AG04449 (cell line): ENCODE measurements around the gene PEX6.

Experiments used
- CTCF ChIA-PET: fragments of 350-600 bp; formaldehyde crosslinking; extraction: SDS; loops from one replicate; lab custom pipeline; 2021; ENCODE audit warnings: antibody characterized with exemption; lab: Yijun Ruan, JAX
- POLR2A ChIA-PET: fragments of 400-600, 350-600 bp; formaldehyde crosslinking; extraction: SDS; loops from one replicate; lab custom pipeline; 2020; ENCODE audit warnings: antibody characterized with exemption, inconsistent platforms; lab: Yijun Ruan, JAX
- DNase-seq: peaks from one replicate; pipeline ENCODE4 v3.0.0-alpha.2; 2010; ENCODE audit warnings: low read depth, low spot score
- H3K4me3 ChIP-seq: 2 replicates; pipeline ENCODE4 v1.5.1; 2011; ENCODE audit warnings: low read depth, mild to moderate bottlenecking, control low read depth, low read length
- CTCF ChIP-seq: IDR thresholded peaks from one replicate; pipeline ENCODE4 v1.5.1; 2011; ENCODE audit warnings: mild to moderate bottlenecking, moderate library complexity, low read length, control low read depth, inconsistent platforms; ENCODE audit not compliant: insufficient read depth; ENCODE audit errors: missing control alignments

The PEX6 gene

DNA sequence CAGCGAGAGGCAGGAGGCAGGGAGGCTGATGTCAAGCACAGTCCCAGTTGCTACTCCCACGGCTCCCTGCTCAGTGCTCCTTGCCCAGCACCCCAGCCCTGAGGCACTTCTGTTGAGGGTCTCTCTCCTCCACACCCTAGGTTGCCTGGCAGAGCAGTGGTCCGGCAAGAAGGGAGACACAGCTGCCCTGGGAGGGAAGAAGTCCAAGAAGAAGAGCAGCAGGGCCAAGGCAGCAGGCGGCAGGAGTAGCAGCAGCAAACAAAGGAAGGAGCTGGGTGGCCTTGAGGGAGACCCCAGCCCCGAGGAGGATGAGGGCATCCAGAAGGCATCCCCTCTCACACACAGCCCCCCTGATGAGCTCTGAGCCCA is 40.6 kb downstream of the PEX6 start:
- TF ChIP-seq CTCF: no peak
- CTCF ChIA-PET: no interaction called here
- H3K4me3 ChIP-seq: no peak overlapping the region
- no peak for DNase-seq
- POLR2A ChIA-PET: interaction anchor here (1.7 kb wide), 1 partner anchor 9 kb away, joined by 6 read pairs; the partner anchor contains the start of gene CNPY3

DNA sequence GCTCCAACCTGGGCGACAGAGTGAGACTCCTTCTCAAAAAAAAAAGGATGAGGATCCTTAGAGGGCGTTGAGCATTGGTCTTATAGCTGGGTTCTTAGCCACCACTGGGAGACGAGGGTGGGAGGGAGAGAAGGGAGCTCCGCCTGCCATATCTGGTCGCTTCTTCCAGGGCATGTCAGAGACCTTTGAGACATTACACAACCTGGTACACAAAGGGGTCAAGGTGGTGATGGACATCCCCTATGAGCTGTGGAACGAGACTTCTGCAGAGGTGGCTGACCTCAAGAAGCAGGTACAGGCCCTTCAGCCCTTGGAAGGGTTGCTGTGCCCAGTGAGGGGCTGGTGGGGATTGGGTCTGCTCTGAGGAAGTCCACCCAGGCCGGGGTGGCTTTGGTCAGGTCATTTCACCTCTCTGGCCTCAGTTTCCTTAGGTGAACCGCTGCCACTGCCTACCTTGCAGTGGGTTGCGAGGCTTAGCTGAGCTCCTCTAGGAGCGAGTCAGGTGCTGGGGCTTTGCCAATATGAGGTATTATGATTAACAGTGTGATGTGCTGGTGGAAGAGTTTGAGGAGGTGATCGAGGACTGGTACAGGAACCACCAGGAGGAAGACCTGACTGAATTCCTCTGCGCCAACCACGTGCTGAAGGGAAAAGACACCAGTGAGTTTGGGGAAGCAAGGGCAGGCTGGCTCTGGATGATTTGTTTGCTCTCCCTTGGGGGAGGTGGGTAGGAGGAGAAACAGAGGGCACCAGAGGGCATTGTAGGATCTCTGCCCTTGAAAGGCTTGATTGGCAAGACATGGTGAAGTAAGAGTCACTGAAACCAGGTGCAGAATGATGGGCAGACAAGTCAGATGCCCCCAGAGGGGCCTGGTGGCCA is 41.2 kb downstream of the PEX6 start:
- no peak overlapping the region for H3K4me3 ChIP-seq
- TF ChIP-seq CTCF: no peak
- no peak for DNase-seq
- CTCF ChIA-PET: interaction anchor here (0.7 kb wide), 1 partner anchor 292 kb away, joined by 3 read pairs; no protein-coding TSS in a partner anchor
- POLR2A ChIA-PET: interaction anchor here (1.7 kb wide), 1 partner anchor 8 kb away, joined by 6 read pairs; the partner anchor contains the start of gene CNPY3

- ChIA-PET CTCF (no interaction called here), POLR2A (no interaction called here)
- no peak for TF ChIP-seq CTCF
- H3K4me3 ChIP-seq: no peak overlapping the region
- no peak for DNase-seq
These were observed 42.6 kb downstream of the PEX6 start for GRCh38 chr6:42936398-42936797.

DNA sequence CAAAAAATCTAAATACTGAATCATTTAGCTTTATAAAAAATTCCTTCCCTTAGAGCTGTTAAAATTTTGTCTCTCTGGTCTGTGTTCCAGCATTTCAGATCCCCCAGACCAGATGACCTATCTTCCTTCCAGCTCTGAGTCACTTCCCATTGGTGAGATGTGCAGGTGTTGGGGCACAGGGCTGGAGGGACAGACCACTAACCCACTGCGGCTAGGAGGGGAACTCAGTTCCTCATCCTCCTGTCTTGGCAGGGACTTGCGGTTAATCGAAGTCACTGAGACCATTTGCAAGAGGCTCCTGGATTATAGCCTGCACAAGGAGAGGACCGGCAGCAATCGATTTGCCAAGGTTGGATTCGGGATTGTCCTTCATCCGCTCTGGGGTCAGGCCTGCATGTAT is 43.7 kb downstream of the PEX6 start:
- POLR2A ChIA-PET: no interaction called here
- CTCF ChIA-PET: no interaction called here
- no peak for DNase-seq
- H3K4me3 ChIP-seq: no peak overlapping the region
- TF ChIP-seq CTCF: no peak

DNA sequence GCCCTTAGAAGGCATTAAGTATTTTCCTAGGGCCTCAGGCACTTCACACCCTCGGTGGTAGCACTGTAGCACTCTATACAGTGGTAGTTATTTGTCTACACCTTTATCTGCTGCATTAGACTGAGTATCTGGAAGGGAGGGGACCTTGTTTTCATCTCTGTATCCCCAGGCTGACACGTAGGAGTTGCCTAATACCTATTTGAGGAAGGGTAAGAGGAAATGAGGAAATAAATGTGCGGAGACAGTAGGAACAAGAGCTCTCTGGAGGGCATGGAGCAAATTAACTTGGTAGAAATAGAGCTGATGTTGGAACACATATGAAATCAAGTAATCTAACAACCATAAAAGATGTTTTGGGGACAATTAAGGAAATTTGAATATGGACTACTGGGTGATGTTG is 45.8 kb downstream of the PEX6 start:
- POLR2A ChIA-PET: interaction anchor here (0.5 kb wide), 1 partner anchor 28 kb away, joined by 3 read pairs; no protein-coding TSS in a partner anchor

More for the DNA sequence above, 45.8 kb downstream of the PEX6 start:
- no peak for TF ChIP-seq CTCF
- H3K4me3 ChIP-seq: no peak overlapping the region
- CTCF ChIA-PET: no interaction called here
- DNase-seq: no peak
